ENCODE measurements around the gene MARK3. TPM values are rescaled to one million over a fixed set of nuclear protein-coding genes. Genes with fewer than 3 reads are reported as not detected.
A peak's percentile ranks its signal among the peaks of the same experiment; 100 is the strongest.

The MARK3 gene
- total and polyA plus RNA-seq, 10 of the 15 experiments (the other 5 are each of a cell fraction or from before 2014, with no cell fraction given): 10.7 to 75.1 (median 41.4) TPM

DNA sequence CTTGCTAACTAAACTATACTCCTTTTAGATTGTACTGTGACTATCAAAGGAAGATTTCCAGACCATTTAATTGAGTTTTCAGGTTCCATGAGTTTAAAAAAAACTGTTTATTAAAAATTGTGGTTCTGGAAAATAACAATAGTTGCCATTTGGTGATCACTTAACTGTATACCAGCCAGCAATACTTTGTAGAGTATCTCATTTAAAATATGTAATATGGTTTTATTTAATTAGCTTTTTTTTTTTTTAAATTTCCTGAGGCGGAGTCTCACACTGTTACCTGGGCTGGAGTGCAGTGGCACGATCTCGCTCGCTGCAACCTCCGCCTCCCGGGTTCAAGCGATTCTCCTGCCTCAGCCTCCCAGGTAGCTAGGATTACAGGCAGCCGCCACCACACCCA is 7.4 kb downstream of the MARK3 start:
- Histone ChIP-seq H4K20me1 (ENCODE audit: control insufficient read depth, insufficient read depth) (peaks cover 6% of the 10 kb centered on the region), H3K9ac (ENCODE audit: control insufficient read depth, insufficient read depth, low read length) (no peak overlapping the region), H3K4me2 (ENCODE audit: control insufficient read depth, insufficient read depth) (no peak overlapping the region), H3K27ac (ENCODE audit: control insufficient read depth, insufficient read depth) (no peak overlapping the region), H3K9me3 (replicated peaks; ENCODE audit: control insufficient read depth, insufficient read depth, low read length) (no peaks in the 10 kb centered on the region), H3K4me3 (0 out of 2 replicates have a peak overlapping the region, but pooled peaks have one; percentile 17), H3K4me1 (ENCODE audit: control insufficient read depth, insufficient read depth, low read length) (peaks cover 22% of the 10 kb centered on the region), H3K36me3 (ENCODE audit: control insufficient read depth in 2 of 2, insufficient read depth in 2 of 2, low read length in 1 of 2) (no peaks in the 10 kb centered on the region), H3K27me3 (replicated peaks in 1 of 2; ENCODE audit: control insufficient read depth in 2 of 2, insufficient read depth in 2 of 2, low read length in 1 of 2) (no peaks in the 10 kb centered on the region), H3K79me2 (ENCODE audit: control insufficient read depth, insufficient read depth, low read length) (peaks cover 87% of the 10 kb centered on the region), H2AFZ (ENCODE audit: control insufficient read depth, low read depth, low read length) (no peak overlapping the region)
- DNase-seq (ENCODE audit: low read depth, low spot score) (no peak), ATAC-seq (no peak), FAIRE-seq (no peak)
- ChIA-PET RAD21 (ENCODE audit: unreplicated experiment) (interaction anchor here (1.2 kb wide), 1 partner anchor 23 kb away, joined by 4 read pairs; no protein-coding TSS in a partner anchor), SMC1A (ENCODE audit: uncharacterized antibody, unreplicated experiment) (interaction anchor here (1.5 to 4.3 kb wide), 5 partner anchors 8 to 88 kb away, joined by 4 to 22 read pairs (median 7); no protein-coding TSS in a partner anchor), POLR2A (interaction anchor here (0.5 to 1.5 kb wide), 5 partner anchors 33 to 516 kb away, joined by 3 to 5 read pairs (median 4); no protein-coding TSS in a partner anchor), CTCF (interaction anchor here (0.6 to 6.0 kb wide), 11 partner anchors 11 to 868 kb away, joined by 3 to 99 read pairs (median 9); partner anchors contain the start of gene EIF5)
- intact Hi-C loops (cut with micrococcal nuclease; ENCODE audit: unreplicated experiment): no loop called here
- 89% methylated on average over 8 of the region's 8 CpGs for WGBS (ENCODE audit: insufficient coverage, insufficient replicate concordance, low lambda C conversion rate, missing lambda C conversion rate)
- TF ChIP-seq TCF12 (IDR thresholded peaks at IDR 0.05; ENCODE audit: low read depth, low read length) (no peak), NR2C1 (IDR thresholded peaks at IDR 0.05) (no peak), EZH2 (IDR thresholded peaks at IDR 0.05; ENCODE audit: borderline replicate concordance, control insufficient read depth, low read depth, low read length) (no peak), IRF4 (IDR thresholded peaks at IDR 0.05; ENCODE audit: low read depth, low read length) (no peak), NFYB (IDR thresholded peaks at IDR 0.05; ENCODE audit: insufficient read depth, low read depth, low read length) (no peak), RCOR1 (conservative IDR thresholded peaks at IDR 0.05; ENCODE audit: low read depth, low read length) (no peak), MXI1 (IDR thresholded peaks at IDR 0.05; ENCODE audit: low read depth, low read length) (no peak)
- TF ChIP-seq, protein P1, sequence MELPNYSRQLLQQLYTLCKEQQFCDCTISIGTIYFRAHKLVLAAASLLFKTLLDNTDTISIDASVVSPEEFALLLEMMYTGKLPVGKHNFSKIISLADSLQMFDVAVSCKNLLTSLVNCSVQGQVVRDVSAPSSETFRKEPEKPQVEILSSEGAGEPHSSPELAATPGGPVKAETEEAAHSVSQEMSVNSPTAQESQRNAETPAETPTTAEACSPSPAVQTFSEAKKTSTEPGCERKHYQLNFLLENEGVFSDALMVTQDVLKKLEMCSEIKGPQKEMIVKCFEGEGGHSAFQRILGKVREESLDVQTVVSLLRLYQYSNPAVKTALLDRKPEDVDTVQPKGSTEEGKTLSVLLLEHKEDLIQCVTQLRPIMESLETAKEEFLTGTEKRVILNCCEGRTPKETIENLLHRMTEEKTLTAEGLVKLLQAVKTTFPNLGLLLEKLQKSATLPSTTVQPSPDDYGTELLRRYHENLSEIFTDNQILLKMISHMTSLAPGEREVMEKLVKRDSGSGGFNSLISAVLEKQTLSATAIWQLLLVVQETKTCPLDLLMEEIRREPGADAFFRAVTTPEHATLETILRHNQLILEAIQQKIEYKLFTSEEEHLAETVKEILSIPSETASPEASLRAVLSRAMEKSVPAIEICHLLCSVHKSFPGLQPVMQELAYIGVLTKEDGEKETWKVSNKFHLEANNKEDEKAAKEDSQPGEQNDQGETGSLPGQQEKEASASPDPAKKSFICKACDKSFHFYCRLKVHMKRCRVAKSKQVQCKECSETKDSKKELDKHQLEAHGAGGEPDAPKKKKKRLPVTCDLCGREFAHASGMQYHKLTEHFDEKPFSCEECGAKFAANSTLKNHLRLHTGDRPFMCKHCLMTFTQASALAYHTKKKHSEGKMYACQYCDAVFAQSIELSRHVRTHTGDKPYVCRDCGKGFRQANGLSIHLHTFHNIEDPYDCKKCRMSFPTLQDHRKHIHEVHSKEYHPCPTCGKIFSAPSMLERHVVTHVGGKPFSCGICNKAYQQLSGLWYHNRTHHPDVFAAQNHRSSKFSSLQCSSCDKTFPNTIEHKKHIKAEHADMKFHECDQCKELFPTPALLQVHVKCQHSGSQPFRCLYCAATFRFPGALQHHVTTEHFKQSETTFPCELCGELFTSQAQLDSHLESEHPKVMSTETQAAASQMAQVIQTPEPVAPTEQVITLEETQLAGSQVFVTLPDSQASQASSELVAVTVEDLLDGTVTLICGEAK (IDR thresholded peaks at IDR 0.05; ENCODE audit: borderline replicate concordance): no peak
- TF ChIP-seq, protein P2, sequence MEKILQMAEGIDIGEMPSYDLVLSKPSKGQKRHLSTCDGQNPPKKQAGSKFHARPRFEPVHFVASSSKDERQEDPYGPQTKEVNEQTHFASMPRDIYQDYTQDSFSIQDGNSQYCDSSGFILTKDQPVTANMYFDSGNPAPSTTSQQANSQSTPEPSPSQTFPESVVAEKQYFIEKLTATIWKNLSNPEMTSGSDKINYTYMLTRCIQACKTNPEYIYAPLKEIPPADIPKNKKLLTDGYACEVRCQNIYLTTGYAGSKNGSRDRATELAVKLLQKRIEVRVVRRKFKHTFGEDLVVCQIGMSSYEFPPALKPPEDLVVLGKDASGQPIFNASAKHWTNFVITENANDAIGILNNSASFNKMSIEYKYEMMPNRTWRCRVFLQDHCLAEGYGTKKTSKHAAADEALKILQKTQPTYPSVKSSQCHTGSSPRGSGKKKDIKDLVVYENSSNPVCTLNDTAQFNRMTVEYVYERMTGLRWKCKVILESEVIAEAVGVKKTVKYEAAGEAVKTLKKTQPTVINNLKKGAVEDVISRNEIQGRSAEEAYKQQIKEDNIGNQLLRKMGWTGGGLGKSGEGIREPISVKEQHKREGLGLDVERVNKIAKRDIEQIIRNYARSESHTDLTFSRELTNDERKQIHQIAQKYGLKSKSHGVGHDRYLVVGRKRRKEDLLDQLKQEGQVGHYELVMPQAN (conservative IDR thresholded peaks at IDR 0.05): no peak
- TF ChIP-seq, protein P3, sequence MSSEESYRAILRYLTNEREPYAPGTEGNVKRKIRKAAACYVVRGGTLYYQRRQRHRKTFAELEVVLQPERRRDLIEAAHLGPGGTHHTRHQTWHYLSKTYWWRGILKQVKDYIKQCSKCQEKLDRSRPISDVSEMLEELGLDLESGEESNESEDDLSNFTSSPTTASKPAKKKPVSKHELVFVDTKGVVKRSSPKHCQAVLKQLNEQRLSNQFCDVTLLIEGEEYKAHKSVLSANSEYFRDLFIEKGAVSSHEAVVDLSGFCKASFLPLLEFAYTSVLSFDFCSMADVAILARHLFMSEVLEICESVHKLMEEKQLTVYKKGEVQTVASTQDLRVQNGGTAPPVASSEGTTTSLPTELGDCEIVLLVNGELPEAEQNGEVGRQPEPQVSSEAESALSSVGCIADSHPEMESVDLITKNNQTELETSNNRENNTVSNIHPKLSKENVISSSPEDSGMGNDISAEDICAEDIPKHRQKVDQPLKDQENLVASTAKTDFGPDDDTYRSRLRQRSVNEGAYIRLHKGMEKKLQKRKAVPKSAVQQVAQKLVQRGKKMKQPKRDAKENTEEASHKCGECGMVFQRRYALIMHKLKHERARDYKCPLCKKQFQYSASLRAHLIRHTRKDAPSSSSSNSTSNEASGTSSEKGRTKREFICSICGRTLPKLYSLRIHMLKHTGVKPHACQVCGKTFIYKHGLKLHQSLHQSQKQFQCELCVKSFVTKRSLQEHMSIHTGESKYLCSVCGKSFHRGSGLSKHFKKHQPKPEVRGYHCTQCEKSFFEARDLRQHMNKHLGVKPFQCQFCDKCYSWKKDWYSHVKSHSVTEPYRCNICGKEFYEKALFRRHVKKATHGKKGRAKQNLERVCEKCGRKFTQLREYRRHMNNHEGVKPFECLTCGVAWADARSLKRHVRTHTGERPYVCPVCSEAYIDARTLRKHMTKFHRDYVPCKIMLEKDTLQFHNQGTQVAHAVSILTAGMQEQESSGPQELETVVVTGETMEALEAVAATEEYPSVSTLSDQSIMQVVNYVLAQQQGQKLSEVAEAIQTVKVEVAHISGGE (CRISPR knock-in tag; IDR thresholded peaks at IDR 0.05): no peak
- in situ Hi-C loops (cut with MboI): no loop called here
- BruUV-seq (replicated peaks): no TSS peak

Data from GM12878 (cell line).